ENCODE measurements around the gene GLDN. TPM values are rescaled to one million over a fixed set of nuclear protein-coding genes. Genes with fewer than 3 reads are reported as not detected.

GLDN gene
- total RNA-seq, 2 donors from 2014 or later = 1.2 to 1.4 TPM

GRCh38 chr15:51315726-51316125 lies 25.7 kb upstream of the GLDN start:
- H3K9me3 ChIP-seq = no peaks in the 10 kb centered on the region
- WGBS = 59% methylated on average over 7 of the region's 7 CpGs
- no peak overlapping the region for H3K4me3 ChIP-seq
- H3K4me1 ChIP-seq (replicated peaks) = no peaks in the 10 kb centered on the region
- intact Hi-C loops (cut with DNase I) = no loop called here
- TF ChIP-seq POLR2AphosphoS5 (IDR thresholded peaks at IDR 0.05) (no peak), POLR2A (IDR thresholded peaks at IDR 0.05) (no peak), CTCF (IDR thresholded peaks at IDR 0.05) (no peak)
- no peaks in the 10 kb centered on the region for H3K27me3 ChIP-seq (replicated peaks; ENCODE audit: insufficient read depth)
- no peak overlapping the region for H3K27ac ChIP-seq
- DNase-seq (ENCODE audit: low spot score) = no peak
- no peaks in the 10 kb centered on the region for H3K36me3 ChIP-seq

- intact Hi-C loops (cut with DNase I) = no loop called here
- WGBS = 100% methylated on average over 1 of the region's 1 CpG
- TF ChIP-seq CTCF (IDR thresholded peaks at IDR 0.05) = no peak
- no peak for TF ChIP-seq POLR2A (IDR thresholded peaks at IDR 0.05)
- no peak for TF ChIP-seq POLR2AphosphoS5 (IDR thresholded peaks at IDR 0.05)
These were observed 24.8 kb upstream of the GLDN start for GRCh38 chr15:51316636-51317035.

GRCh38 chr15:51318382-51319150 lies 22.9 kb upstream of the GLDN start:
- no peaks in the 10 kb centered on the region for H3K4me1 ChIP-seq (replicated peaks)
- WGBS = 80% methylated on average over 7 of the region's 7 CpGs
- intact Hi-C loops (cut with DNase I) = no loop called here
- H3K9me3 ChIP-seq = no peaks in the 10 kb centered on the region
- no peak for DNase-seq (ENCODE audit: low spot score)
- H3K27me3 ChIP-seq (replicated peaks; ENCODE audit: insufficient read depth) = no peaks in the 10 kb centered on the region
- H3K4me3 ChIP-seq = no peak overlapping the region
- no peaks in the 10 kb centered on the region for H3K36me3 ChIP-seq
- H3K27ac ChIP-seq = no peak overlapping the region
- no peak for TF ChIP-seq CTCF (IDR thresholded peaks at IDR 0.05)
- TF ChIP-seq POLR2AphosphoS5 (IDR thresholded peaks at IDR 0.05) = no peak
- TF ChIP-seq POLR2A (IDR thresholded peaks at IDR 0.05) = no peak

More at GRCh38 chr15:51316636-51317035, 24.8 kb upstream of the GLDN start:
- Histone ChIP-seq H3K9me3 (no peaks in the 10 kb centered on the region), H3K4me3 (no peak overlapping the region), H3K27me3 (replicated peaks; ENCODE audit: insufficient read depth) (no peaks in the 10 kb centered on the region), H3K4me1 (replicated peaks) (no peaks in the 10 kb centered on the region), H3K27ac (no peak overlapping the region), H3K36me3 (no peaks in the 10 kb centered on the region)
- no peak for DNase-seq (ENCODE audit: low spot score)

- Histone ChIP-seq H3K36me3 (no peaks in the 10 kb centered on the region), H3K27ac (no peak overlapping the region), H3K27me3 (replicated peaks; ENCODE audit: insufficient read depth) (no peaks in the 10 kb centered on the region), H3K4me1 (replicated peaks) (no peaks in the 10 kb centered on the region), H3K9me3 (no peaks in the 10 kb centered on the region), H3K4me3 (no peak overlapping the region)
- 71% methylated on average over 2 of the region's 2 CpGs for WGBS
- intact Hi-C loops (cut with DNase I) = no loop called here
- TF ChIP-seq POLR2AphosphoS5 (IDR thresholded peaks at IDR 0.05) (no peak), POLR2A (IDR thresholded peaks at IDR 0.05) (no peak), CTCF (IDR thresholded peaks at IDR 0.05) (no peak)
- no peak for DNase-seq (ENCODE audit: low spot score)
These were observed 21.9 kb upstream of the GLDN start for GRCh38 chr15:51319539-51319938.

- Histone ChIP-seq H3K4me1 (replicated peaks) (no peaks in the 10 kb centered on the region), H3K4me3 (no peak overlapping the region), H3K27me3 (replicated peaks; ENCODE audit: insufficient read depth) (no peaks in the 10 kb centered on the region), H3K36me3 (no peaks in the 10 kb centered on the region), H3K9me3 (no peaks in the 10 kb centered on the region), H3K27ac (no peak overlapping the region)
- intact Hi-C loops (cut with DNase I) = no loop called here
- WGBS = 92% methylated on average over 2 of the region's 2 CpGs
- TF ChIP-seq POLR2A (IDR thresholded peaks at IDR 0.05) (no peak), POLR2AphosphoS5 (IDR thresholded peaks at IDR 0.05) (no peak), CTCF (IDR thresholded peaks at IDR 0.05) (no peak)
- no peak for DNase-seq (ENCODE audit: low spot score)
These were observed 20.6 kb upstream of the GLDN start for GRCh38 chr15:51320843-51321242.

Measured in prostate gland (tissue), 2 donors.